ENCODE measurements around the gene RANBP10.
"Not testable (repeated sequence)": the region's sequence is repeated elsewhere in the genome, so short reads cannot be mapped to it uniquely, and the experiment has no call there.

RANBP10 gene

DNA sequence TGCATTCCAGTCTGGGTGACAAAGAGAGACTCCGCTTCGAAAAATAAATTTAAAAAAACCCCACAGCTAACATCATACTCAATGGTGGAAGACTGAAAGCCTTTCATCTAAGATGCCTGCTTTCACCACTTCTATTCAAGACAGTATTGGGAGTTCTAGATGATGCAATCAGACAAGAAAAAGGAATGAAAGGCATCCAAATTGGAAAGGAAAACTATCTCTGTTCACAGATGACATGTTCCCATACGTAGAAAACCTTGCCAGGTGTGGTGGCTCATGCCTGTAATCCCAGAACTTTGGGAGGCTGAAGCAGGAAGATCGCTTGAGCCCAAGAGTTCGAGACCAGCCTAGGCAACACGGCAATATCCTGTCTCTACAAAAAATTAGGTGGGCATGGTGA lies 31.1 kb downstream of the RANBP10 start:
- DNase-seq: no peak

DNA sequence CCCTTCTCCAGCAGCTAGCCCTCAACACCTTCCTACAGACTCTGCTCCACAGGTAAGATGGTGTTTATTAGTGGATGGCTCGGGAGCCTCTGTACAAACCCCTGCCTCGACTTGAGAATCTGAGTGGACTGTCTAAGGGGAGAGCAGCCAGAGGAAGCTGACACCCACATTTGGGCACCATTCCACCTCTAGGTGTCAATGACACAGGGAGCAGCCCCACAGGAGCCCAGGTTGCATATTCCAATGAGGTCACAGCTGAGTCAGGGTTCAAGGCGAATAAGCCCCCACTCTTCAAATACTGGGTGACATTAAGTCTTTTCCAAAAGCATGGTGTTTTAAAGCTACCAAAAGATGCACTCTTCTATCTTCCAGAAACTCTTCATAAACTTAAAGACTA lies 31.9 kb downstream of the RANBP10 start:
- no peak for DNase-seq

DNA sequence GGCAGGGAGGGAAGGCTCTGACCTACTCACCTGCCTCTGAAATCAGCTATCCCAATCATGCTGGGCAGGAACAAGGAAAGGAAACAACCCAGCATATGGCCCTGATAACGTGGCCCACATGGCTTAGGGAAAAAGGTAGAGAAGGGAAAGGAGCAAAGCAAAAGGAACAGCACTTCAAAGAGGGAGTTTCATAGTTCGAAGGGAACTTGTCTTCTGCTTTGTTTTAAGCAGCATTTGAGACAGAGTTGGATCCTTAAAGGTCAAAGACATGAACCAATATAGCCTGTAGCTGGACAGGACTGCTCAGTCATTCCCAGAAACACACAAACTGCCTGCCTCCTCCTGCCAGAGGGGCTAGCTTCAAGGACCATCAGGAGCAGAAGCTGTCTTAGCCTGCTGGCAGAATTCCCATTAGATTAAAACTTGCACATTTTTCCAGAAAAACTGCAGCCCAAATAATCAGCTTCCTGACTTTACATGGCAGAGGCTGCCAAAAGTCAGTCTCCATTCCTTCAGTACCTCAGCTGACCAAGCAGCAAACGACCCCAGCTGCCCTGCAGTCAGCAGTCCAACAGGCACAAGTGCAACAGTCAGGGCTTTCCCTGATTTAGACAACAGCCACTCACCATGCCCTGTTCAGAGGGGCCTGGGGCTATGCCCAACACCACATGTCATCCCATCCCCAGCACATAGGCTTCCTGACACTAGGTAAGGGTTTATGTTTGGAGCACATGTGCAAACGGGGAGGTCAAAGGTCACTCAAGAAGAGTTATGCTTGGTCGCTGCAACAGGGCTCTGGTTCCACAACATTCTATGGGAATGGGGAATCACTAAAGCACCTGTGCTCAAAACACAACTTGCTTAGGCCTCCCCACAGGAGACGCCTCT lies 32.5 kb downstream of the RANBP10 start:
- no peak for DNase-seq

DNA sequence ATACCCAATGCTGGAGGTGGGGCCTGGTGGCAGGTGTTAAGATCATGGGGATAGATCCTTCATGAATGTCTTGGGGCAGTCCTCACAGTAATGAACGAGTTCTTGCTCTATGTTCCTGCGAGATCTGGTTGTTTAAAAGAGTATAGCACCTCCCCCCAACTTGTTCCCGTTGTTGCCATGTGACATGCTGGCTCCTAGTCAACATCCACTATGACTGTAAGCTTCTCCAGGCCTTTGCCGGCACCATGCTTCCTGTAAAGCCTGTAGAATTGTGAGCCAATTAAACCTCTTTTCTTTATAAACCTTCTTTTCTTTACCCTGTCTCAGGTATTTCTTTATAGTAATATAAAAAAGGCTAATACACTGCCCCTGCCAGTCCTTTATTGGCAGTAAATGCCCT lies 33.3 kb downstream of the RANBP10 start:
- DNase-seq: no peak

DNA sequence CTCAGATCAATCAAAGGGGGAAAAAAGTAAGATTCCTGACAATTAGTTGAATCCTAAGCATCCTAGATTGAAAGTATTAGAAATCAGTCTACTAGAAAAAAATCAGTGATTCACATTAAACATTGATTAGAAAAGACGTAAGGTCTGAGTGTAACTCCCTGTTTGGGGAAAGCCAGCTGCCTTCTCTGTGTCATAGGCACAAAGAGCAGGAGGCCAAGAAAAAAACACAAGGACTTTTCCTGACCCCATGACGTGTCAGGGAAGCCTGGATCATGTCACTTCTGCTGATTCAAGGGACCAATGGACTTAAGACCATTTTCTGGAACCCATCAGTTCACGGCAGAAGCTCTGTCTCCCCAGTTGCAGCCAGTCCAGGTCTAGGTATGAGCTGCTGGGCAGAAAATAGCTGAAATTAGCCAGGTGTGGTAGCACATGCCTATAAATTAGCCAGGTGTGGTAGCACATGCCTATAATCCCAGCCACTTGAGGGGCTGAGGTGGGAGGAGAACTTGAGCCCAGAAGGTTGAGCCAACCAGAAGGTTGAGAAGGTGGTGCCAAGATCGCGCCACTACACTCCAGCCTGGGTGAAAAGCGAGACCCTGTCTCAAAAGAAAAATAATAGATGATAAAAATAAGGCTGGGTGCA lies 35.9 kb downstream of the RANBP10 start:
- no peak for DNase-seq

DNA sequence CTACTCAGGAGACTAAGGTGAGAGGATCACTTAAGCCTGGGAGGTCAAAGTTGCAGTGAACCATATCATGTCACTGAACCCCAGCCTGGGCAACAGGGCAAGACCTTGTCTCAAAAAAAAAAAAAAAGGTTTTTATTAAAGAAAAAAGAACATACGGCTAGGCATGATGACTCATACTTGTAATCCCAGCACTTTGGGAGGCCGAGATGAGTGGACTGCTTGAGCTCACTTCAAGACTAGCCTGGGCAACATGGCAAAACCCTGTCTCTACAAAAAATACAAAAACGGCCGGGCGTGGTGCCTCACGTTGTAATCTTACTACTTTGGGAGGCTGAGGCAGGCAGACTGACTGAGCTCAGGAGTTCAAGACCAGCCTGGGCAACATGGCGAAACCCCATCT lies 38.4 kb downstream of the RANBP10 start:
- DNase-seq: no peak

DNA sequence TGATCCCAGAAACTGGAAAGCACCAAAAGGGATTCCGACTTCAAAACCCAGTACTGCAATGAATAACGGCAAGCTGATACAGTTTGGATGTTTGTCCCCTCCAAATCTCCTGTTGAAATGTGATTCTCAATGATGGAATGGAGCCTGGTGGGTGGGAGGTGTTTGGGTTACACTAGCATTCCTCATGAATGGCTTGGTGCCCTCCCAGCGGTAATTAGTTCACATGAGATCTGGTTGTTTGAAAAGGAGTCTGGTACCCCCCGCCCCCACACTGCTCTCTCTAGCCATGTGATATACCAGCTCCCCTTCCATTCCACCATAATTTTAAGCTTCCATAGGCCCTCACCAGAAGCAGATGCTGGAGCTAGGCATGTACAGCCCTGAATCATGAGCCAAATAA lies 40.1 kb downstream of the RANBP10 start:
- no peak for DNase-seq

DNA sequence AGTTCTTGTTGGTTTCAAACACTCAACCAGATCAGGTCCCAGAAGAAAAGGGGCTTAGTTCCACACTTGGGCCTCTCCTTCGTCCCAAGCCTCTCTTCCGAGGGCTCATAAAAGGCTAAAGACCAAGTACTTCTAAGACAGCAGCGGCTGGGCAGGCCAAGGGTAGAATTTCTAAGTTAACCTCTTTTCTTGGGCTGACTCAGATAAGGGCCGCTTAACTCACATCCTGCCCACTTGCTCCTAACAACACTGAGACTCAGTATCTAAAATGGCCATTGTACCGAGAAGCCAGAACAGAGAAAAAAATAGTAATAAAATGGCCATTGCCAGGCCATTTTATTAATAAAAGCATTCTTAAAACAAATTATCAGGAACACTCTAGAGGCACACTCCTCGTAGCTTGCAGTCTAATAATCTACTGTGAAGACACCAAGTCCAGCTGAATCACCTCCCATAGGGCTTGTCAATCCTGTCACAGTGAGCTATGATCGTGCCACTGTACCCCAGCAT lies 42.1 kb downstream of the RANBP10 start:
- no peak for DNase-seq

DNA sequence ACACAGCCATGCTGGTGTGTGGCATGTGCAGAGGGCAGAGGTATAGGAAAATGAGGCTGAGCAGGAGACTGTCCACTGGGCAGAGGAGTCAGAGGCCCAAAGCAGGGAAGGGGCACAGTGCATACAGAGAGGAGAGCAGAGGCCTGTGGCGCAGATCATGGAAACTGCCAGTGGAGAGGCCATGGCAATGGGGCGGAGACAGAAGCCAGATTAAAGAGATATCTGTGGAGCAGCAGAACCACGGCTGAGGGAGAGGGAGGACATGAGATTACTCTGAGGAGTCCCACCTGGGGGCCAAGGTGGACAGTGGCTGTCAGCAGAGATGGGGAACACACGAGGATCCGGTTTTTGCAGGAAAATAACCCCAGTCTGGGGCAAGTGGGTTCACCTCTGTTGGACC lies 43.3 kb downstream of the RANBP10 start:
- DNase-seq: no peak

DNA sequence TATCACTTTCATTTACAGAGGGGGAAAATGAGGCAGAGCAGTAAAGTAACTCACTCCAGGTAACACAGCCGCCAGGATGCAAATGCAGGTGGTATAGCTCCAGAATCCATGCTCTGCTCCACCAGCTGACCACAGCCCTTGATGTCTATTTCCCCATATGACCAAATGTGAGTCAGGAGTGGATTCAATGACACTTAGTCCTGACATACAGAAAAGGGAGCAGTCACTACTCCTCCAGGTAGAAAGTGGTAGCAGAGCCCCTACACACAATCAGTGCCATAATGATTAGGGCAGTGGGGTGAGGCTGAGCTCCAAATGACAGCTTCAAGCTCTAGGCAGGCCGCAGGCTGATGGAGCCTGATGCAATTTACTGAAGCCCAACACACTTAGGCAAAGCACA lies 44.0 kb downstream of the RANBP10 start:
- DNase-seq: no peak

DNA sequence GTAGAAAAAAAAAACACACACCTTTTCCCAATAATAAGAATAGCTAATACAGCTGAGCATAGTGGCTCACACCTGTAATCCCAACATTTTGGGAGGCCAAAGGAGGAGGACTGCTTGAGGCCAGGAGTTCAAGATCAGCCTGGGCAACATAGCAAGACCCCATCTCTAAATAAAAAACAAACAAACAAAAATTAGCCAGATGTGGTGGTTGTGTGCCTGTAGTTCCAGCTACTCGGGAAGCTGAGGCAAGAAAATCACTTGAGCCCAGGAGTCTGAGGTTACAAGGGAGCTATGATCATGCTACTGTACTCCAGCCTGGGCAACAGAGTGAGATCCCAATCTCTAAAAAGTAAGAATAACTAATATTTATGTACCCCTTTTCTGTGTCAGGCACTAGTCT lies 44.4 kb downstream of the RANBP10 start:
- DNase-seq: no peak

DNA sequence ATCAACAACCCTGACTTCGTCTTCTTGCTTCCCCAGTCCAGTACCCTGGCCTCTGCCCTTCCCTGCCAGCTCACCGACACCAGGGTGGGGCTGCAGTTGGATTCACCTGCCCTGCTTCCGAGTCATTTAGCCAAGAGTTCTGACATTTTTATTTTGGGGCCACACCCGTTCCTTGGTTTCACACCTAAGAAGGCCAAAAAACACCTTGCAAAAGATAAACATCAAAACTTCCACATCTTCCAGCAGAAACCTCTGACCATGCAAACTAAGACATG lies 45.5 kb downstream of the RANBP10 start:
- no peak for DNase-seq

DNA sequence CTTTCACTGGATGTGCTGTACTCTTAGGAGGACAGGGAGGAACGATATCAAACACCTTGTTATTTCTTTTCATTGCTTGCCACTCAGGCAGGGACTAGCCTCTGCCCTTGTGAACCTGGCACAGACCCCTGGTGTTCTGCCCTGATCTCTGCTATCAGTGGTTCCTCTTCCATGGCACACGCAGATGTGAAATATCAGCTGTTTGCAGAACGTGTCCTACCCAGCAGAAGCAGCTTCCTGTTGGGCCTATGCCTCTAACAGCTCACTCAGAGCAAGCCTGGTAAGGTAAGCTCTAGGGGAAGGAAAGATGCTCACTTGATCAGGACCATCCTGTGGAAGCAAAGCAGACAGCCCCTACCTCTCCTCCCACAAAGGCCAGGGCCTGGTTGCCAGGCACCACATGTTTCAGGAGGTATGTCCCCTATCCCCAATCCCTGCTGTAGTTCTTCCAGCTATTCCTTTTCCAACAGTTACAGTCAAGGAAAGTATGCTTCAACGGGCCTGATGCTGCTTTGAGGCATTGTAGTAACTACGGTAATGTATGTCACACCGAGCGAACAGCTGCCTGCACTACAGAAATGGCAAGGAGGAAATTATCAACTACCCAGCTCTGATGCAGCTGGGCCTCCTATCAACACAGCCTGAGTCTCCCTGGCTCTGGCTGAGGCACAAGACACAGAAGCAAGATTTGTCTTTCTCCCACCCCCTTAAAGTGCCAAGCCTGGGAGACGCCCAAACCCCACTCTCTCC lies 46.0 kb downstream of the RANBP10 start:
- no peak for DNase-seq

DNA sequence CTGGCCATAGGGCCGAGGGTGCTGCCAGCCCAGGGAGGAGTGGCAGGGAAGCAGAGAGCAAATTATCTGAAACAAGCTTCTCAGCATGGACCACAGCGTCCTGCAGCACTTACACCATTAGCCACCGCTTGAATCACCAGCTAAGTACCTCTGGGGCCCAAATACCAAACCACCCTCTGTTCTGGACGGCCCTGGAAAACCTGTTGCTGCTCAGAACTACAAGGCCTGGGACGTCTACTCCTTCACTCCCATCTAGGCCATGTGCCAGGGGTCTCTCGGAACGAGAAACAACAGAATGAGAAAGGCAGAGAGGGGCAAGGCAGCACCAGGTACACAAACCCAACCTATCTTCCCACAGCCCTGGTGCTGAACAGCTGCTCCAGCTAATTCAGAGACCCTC lies 47.4 kb downstream of the RANBP10 start:
- no peak for DNase-seq

DNA sequence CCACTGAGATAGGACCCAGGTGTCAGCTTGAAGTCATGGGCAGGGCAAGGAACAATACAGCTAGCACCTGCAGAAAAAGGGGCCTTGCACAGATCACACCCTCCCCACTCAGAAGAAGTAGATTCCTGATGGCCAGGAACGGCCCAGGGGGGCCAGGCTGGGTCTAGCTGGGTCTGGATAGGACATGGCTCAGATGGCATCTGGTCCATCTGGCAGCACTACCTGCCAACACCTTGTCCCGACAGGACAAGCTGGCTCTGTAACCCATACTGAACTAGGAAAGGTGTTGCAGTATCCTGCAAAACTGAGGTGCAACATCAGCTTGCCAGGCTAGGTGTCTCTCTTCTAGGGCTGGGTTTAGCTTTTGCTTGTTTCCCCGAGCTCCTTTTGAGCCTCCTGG lies 48.4 kb downstream of the RANBP10 start:
- DNase-seq: no peak

DNA sequence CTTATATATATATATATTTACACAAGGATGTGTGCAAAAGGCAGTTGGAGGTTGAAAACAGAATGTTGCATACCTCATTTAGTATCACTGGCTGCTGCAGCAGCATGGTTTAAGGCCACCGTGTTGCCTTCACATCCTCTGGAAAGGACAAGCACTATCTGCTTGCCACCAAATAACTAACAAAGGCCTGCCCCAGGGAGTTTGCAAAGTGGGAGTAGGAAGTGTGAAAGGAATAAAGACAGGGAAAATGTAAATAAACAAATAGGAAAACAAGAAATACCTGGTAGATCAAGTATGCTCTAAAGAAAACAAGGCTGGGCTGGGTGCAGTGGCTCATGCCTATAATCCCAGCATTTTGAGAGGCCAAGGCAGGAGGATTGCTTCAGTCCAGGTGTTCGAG lies 53.7 kb downstream of the RANBP10 start:
- DNase-seq: no peak

DNA sequence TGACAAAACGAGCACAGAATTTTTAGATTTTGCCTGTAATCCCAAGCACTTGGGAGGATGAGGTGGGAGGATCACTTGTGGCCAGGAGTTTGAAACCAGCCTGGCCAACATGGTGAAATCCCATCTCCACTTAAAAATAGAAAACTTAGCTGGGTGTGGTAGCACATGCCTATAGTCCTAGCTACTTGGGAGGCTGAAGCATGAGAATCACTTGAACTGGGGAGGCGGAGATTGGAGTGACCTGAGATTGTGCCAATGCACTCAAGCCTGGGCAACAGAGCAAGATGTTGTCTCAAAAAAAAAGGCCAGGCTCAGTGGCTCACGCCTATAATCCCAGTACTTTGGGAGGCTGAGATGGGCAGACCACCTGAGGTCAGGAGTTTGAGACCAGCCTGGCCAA lies 55.0 kb downstream of the RANBP10 start:
- DNase-seq: not testable (repeated sequence)

DNA sequence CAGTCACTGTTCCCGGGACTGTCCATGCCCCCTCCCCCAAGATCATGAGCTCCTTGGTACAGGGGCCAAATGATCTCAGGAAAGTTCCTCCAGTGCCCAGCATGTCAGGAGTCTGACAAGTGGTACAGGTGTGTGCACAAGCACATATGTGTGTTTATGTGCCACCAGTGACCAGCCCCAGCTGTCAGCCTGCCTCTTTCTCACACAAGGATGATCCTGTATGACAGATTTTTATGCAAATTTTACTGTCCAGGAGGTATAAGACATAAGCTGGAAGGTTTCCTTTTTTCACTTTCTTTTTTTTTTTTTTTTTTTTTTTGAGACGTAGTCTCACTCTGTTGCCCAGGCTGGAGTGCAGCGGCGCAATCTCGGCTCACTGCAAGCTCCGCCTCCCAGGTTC lies 55.9 kb downstream of the RANBP10 start:
- DNase-seq: no peak

DNA sequence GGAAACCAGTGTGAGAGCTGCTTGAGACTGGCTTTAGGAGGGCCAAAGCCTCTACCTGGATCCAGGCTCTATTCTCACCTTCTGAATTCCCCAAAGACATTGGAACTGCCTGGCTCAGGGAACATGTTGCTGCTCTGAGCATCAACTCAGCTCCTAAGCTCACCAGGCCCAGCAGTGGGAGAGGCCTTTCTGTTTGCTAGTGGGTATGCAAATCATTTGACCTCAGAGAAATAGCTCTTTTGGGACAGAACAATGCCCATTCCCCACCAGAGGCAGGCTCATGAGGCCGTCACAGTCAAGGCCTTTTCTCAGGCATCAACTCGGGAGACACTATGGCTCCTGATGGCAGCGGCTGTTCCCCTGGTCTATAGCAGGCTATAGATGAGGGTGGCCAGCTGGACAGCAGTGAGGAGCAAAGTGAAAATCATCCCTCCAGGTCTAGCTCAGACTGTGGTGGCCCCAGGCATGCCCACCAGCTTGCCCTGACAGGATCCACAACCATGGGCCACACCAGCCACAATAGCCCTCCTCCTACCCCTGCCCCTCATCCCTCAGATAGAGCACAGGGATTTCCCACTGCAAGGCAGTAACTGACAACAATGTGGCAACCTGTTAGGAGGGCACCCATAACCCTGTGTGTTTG lies 56.8 kb downstream of the RANBP10 start:
- DNase-seq: no peak

DNA sequence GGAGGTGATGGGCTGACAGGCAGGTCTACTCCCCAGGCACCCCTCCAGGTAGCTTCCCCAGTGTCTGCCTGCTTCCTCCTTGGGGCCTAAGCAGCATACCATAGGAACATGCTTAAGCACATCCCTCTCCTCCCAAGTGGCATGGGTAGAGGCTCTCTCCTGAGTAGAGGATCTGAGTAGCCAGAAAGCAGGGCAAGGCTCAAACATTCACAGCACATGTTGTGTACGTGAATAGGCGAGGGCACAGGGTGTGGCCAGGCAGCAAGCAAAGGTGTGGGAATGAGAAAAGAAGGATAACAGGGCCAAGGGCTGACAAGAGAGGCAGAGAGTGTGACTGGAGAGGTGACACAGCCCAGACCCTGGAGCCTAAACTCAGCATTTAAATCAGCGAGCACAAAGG lies 57.5 kb downstream of the RANBP10 start:
- no peak for DNase-seq

DNA sequence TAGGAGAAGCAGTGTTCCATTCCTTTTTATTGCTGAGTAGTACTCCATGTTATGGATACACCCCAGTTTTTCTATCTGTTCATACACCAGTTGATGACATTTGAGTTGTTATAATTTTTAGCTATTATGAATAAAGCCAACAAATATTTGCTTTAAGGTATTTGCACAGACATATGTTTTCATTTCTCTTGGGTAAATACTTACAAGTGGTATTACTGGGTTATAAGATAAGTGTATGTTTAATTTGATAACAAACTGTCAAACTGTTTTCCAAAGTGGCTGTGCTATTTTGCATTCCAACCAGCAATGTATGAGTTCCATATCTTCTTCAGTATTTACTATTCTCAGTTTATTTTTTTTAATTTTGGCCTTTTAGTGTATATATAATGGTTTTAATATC lies 59.5 kb downstream of the RANBP10 start:
- no peak for DNase-seq

DNA sequence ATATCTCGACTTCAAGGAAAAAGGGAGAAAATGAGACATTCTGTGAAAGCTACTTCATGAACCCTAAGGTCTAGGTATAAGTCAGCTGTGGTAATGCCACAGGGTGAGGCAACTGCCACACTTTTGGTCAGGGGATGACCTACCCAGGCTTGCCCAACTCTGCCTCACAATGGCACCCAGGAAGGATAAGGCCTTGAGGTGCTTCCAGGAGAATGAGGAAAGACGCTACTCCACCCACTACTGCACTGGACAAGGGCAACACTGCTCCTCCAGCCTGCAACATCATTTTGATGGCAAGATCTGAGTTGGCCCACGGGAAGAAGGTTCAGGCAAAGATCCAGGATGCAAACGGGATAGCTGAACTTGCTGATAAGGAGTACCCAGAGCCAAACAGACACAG lies 65.2 kb downstream of the RANBP10 start:
- DNase-seq: no peak

DNA sequence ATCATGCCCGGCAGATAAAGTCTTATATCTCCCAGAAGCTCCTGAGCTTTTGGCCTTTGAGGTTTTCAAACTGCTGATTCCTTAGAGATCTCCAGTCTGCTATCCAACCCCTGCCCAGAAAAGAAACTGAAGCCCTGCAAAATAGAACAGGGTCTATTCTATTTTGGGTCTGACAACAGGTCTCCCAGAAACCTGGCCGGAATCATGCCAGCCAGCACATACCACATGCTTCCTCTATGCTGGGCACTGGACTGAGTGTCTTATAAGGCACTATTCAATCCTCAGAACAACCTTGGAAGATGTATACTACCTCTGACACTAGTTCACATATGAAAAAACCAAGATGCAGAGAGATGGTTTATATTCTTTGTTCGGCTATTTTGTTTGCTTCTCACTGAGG lies 66.0 kb downstream of the RANBP10 start:
- DNase-seq: no peak

DNA sequence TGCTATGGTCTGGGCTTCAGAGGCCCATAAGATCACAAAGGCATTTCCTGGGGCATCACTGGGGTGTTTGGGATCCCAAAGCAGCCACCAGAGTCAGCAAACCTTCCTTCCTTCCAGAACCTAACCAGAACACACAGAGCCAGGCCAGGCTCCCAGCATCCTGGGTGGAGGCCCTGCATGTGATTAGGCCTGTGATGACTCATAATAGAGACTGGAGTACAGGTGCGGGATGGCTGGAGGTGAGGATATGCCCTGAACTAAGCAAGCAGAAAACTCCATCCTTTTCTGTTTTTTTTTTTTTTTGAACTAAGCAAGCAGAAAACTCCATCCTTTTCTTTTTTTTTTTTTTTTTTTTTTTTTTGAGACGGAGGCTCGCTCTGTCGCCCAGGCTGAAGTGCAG lies 69.5 kb downstream of the RANBP10 start:
- DNase-seq: no peak
